Measurements from ENCODE around the gene WWC2.

The WWC2 gene

DNA sequence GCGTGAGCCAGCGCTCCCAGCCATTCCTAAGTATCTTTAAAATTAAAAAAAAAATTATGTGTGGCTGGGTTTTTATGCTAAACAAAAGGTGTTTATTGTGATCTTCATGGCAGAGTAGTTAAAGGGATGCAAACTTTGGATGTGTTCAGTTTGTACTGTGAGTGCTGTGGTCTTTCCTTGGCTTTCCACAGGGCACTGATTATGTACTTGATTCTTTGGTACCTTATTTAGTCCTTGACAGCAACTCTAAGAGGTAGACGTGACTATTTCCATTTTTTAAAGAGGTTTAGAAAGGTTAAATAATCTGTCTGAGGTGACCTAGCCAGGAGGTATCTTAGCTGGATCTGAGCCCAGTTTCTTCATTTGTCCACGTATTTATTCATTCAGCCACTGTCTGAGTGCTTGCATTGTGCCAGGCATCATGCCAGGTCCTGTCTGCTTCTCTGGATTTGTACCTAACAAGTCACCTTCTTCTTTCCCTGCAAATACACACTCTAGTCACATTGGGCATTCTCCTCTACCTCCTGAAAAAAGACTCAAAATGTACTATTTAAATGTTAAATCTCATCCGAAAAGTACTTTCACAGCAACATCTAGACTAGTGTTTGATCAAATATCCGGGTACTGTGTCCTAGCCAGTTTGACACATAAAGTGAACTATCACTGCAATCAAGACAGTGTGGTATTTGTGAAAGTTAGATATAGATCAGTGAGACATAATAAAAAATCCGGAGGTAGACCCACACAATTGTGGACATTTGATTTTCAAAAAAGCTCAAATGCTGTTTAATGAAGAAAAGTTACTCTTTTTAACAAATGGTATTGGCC, 31.5 kb downstream of the WWC2 start:
- Histone ChIP-seq H3K4me3 (ENCODE audit: low read depth, low read length) (no peak overlapping the region), H3K9ac (ENCODE audit: low read depth, low read length) (no peak overlapping the region), H3K4me1 (ENCODE audit: control insufficient read depth, insufficient read depth, low read length) (no peaks in the 10 kb centered on the region), H3K27me3 (ENCODE audit: control insufficient read depth, insufficient read depth, low read length) (no peaks in the 10 kb centered on the region), H3K36me3 (ENCODE audit: control insufficient read depth, insufficient read depth, low read length) (no peaks in the 10 kb centered on the region), H3K9me3 (ENCODE audit: control insufficient read depth, insufficient read depth, low read length) (no peaks in the 10 kb centered on the region)

DNA sequence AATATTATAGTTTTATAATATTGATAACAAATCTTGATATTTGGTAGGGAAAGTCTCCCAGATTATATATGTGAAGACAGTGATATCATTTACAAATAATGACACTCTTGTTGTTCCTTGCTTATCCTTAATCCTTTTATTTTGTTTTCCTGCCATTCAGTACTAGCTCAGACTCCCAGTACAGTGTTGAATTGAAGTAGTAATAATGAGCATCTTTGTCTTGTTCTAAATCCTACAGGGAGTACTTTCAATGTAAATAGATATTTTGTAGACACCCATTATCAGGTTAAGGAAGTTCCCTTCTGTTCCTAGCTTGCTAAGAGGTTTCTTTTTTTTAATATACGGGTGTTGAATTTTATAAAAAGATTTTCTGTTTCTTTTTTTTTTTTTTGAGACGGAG, 33.0 kb downstream of the WWC2 start:
- H3K9ac ChIP-seq (ENCODE audit: low read depth, low read length), result no peak overlapping the region
- H3K4me3 ChIP-seq (ENCODE audit: low read depth, low read length), result no peak overlapping the region
- no peaks in the 10 kb centered on the region for H3K9me3 ChIP-seq (ENCODE audit: control insufficient read depth, insufficient read depth, low read length)
- H3K36me3 ChIP-seq (ENCODE audit: control insufficient read depth, insufficient read depth, low read length), result no peaks in the 10 kb centered on the region
- no peaks in the 10 kb centered on the region for H3K27me3 ChIP-seq (ENCODE audit: control insufficient read depth, insufficient read depth, low read length)
- no peaks in the 10 kb centered on the region for H3K4me1 ChIP-seq (ENCODE audit: control insufficient read depth, insufficient read depth, low read length)

DNA sequence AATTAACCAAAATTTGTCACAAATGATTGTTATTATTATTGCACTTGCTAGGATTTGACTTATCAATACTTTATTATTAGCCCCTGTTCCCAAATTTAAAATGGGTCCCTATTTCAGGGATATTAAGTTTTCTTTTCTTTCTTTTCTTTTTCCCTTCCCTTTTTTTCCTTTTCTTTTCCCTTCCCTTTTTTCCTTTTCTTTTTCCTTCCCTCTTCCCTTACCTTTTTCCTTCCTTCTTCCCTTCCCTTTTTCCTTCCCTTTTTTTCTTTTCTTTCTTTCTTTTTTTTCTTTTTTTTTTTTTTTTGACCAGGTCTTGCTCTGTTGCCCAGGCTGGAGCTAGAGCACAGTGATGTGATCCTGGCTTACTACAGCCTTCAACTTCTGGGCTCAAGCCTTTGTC, 33.8 kb downstream of the WWC2 start:
- Histone ChIP-seq H3K4me1 (ENCODE audit: control insufficient read depth, insufficient read depth, low read length) (no peaks in the 10 kb centered on the region), H3K36me3 (ENCODE audit: control insufficient read depth, insufficient read depth, low read length) (no peaks in the 10 kb centered on the region), H3K9me3 (ENCODE audit: control insufficient read depth, insufficient read depth, low read length) (no peaks in the 10 kb centered on the region), H3K27me3 (ENCODE audit: control insufficient read depth, insufficient read depth, low read length) (no peaks in the 10 kb centered on the region), H3K9ac (ENCODE audit: low read depth, low read length) (no peak overlapping the region), H3K4me3 (ENCODE audit: low read depth, low read length) (no peak overlapping the region)

DNA sequence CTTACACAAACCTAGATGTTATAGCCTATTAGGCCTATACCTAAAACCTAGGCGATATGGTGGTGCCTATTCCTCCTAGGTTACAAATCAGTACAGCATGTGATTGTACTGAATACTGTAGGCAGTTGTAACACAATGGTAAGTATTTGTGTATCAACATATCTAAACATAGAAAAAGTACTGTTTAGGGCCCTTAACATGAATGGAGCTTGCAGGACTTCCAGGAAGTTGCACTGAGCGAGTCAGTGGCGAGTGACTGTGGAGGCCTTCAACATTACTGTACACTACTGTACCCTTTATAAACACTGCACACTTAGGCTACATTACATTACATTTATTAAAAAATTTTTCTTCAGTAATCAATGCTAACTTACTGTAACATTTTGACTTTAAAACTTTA, 37.8 kb downstream of the WWC2 start:
- no peaks in the 10 kb centered on the region for H3K27me3 ChIP-seq (ENCODE audit: control insufficient read depth, insufficient read depth, low read length)
- no peak overlapping the region for H3K4me3 ChIP-seq (ENCODE audit: low read depth, low read length)
- H3K36me3 ChIP-seq (ENCODE audit: control insufficient read depth, insufficient read depth, low read length), result no peaks in the 10 kb centered on the region
- no peaks in the 10 kb centered on the region for H3K9me3 ChIP-seq (ENCODE audit: control insufficient read depth, insufficient read depth, low read length)
- H3K9ac ChIP-seq (ENCODE audit: low read depth, low read length), result no peak overlapping the region
- peaks cover 3% of the 10 kb centered on the region for H3K4me1 ChIP-seq (ENCODE audit: control insufficient read depth, insufficient read depth, low read length)

DNA sequence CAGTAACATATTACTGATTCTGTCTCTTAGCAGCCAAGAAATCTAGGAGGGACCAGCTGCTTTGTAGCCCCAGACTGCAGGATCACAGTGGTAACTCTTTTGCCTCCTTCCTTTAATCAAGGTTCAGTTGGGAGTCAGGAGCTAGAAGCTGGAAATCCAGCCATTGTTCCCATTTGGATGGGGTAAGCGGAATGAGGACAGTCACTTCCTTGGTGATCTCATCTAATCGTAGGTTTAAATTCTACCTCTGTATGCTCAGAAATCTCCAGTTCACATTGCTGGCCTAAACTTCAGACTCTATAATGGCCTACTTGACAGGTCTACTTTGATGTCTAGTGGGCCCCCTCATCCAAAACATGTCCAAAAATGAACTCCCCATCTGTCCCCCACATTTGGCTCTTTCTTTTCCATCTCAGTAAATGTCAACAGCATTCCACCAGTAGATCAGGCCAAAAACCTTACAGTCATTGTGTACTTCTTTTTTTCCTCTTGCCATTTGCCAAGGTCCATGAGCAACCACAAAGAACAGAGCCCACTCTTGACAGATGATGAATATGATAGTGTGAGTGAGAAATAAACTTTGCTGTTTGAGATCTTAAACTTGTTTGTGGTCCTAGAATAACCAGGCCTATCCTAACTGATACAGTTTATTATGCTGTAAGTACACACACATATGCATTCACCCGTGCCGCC, 40.1 kb downstream of the WWC2 start:
- Histone ChIP-seq H3K9me3 (ENCODE audit: control insufficient read depth, insufficient read depth, low read length) (no peaks in the 10 kb centered on the region), H3K36me3 (ENCODE audit: control insufficient read depth, insufficient read depth, low read length) (no peaks in the 10 kb centered on the region), H3K4me3 (ENCODE audit: low read depth, low read length) (no peak overlapping the region), H3K9ac (ENCODE audit: low read depth, low read length) (no peak overlapping the region), H3K27me3 (ENCODE audit: control insufficient read depth, insufficient read depth, low read length) (no peaks in the 10 kb centered on the region), H3K4me1 (ENCODE audit: control insufficient read depth, insufficient read depth, low read length) (peaks cover 3% of the 10 kb centered on the region)

DNA sequence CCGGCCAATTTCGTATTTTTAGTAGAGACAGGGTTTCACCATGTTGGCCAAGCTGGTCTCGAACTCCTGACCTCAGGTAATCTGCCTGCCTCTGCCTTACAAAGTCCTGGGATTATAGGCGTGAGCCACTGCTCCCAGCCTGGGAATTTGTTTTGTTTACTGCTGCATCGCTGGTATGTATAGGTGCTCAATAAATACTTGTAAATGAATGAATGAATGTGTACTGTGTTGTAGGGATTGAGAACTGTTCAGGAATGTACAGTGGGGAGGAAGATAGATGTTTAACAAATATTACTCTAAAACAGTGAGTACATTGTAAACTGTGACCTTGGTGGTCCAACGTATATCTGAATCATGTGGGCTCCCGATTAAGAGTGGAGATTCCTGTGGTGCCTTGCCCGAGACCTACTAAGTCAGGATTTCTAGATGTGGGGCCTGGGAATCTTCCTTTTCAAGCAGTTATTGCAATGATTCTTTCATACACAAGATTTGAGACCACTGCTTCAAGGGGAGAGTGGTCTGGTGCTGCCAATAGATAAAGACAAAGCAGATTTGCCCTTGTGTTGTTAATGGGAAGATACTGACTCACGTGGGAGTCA, 41.0 kb downstream of the WWC2 start:
- Histone ChIP-seq H3K36me3 (ENCODE audit: control insufficient read depth, insufficient read depth, low read length) (no peaks in the 10 kb centered on the region), H3K9ac (ENCODE audit: low read depth, low read length) (no peak overlapping the region), H3K4me3 (ENCODE audit: low read depth, low read length) (no peak overlapping the region), H3K4me1 (ENCODE audit: control insufficient read depth, insufficient read depth, low read length) (peaks cover 3% of the 10 kb centered on the region), H3K27me3 (ENCODE audit: control insufficient read depth, insufficient read depth, low read length) (no peaks in the 10 kb centered on the region), H3K9me3 (ENCODE audit: control insufficient read depth, insufficient read depth, low read length) (no peaks in the 10 kb centered on the region)

DNA sequence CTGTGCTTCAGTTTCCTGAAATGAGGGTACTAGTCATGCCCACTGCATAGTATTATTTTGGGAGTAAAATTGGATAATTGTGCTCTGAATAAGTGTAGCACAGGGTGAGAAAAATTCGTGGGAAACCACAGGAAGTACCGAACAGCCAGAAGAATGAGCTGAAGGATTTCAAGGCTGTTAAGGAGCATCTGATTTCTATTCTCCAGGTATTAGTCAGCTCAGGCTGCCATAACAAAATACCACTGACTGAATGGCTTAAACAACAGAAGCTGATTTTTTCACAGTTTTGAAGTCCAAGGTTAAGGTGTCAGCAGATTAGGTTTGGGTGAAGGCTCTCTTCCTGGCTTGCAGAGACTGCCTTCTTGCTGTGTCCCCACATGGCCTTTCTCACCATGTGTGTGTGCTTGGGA, 41.9 kb downstream of the WWC2 start:
- Histone ChIP-seq H3K9ac (ENCODE audit: low read depth, low read length) (no peak overlapping the region), H3K36me3 (ENCODE audit: control insufficient read depth, insufficient read depth, low read length) (no peaks in the 10 kb centered on the region), H3K4me1 (ENCODE audit: control insufficient read depth, insufficient read depth, low read length) (peaks cover 3% of the 10 kb centered on the region), H3K27me3 (ENCODE audit: control insufficient read depth, insufficient read depth, low read length) (no peaks in the 10 kb centered on the region), H3K9me3 (ENCODE audit: control insufficient read depth, insufficient read depth, low read length) (no peaks in the 10 kb centered on the region), H3K4me3 (ENCODE audit: low read depth, low read length) (no peak overlapping the region)

DNA sequence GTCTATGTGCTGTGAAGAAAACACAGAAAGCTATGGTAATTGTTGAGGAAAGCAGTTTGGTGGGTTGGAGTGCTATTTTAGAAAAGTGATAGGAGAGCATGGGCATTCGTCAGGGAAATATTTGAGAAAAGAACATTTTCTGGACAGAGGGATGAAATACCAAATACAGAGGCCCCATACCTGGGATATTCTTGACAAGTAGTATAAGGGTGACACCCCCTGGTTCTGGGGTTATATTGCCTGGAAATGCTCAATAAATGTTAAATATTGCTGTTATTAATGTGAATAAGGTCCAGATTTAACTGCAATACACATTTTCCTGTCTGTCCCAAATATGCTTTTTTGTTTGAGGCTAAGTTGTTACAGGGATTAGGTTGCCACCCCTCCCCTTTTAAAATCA, 42.9 kb downstream of the WWC2 start:
- no peaks in the 10 kb centered on the region for H3K36me3 ChIP-seq (ENCODE audit: control insufficient read depth, insufficient read depth, low read length)
- H3K9ac ChIP-seq (ENCODE audit: low read depth, low read length), result no peak overlapping the region
- H3K9me3 ChIP-seq (ENCODE audit: control insufficient read depth, insufficient read depth, low read length), result no peaks in the 10 kb centered on the region
- peaks cover 3% of the 10 kb centered on the region for H3K4me1 ChIP-seq (ENCODE audit: control insufficient read depth, insufficient read depth, low read length)
- no peak overlapping the region for H3K4me3 ChIP-seq (ENCODE audit: low read depth, low read length)
- H3K27me3 ChIP-seq (ENCODE audit: control insufficient read depth, insufficient read depth, low read length), result no peaks in the 10 kb centered on the region

DNA sequence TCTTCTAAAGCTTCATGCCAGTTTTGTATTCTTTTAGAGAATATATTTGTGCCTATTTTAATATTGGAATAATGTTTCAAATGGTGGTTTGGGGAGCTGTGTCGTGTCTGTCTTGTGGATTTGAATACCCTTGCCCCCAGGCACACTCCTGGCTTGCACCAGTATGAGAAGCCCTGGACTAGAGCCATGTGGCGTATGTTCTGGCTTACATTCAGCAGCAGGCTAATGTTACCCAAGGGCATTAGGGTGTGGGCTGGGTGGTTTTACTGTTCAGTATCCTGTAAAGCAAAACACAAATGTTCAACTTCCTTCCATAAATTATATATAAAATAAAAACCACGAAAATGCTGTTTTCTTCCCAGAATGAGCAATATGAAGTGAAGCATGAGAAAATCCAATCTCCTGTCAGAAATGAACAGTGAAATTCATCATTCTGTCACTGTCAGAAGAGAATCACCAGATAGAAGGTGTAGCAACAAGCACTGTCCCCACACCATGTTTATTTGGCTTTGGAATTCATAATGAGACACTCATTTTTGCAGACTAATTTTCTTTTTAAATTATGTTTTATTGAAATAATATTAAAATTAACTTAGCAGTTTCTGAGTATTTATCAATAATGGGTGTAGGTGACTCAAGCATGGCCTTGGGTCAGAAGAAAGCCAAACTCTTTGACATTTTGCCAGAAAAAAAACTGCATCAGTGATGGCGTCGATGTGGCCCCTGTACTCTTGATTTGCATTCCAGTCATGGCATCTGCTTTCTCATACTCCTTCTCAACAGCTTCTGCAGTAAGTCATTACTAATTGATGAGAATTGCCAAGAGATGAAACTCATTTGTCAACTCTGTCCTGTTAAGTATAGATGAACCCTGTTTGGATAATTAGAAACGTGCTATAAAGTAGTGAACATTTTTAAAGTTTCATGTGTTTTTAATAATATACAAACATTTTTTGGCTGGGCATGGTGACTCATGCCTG, 43.8 kb downstream of the WWC2 start:
- peaks cover 3% of the 10 kb centered on the region for H3K4me1 ChIP-seq (ENCODE audit: control insufficient read depth, insufficient read depth, low read length)
- no peaks in the 10 kb centered on the region for H3K9me3 ChIP-seq (ENCODE audit: control insufficient read depth, insufficient read depth, low read length)
- no peak overlapping the region for H3K4me3 ChIP-seq (ENCODE audit: low read depth, low read length)
- H3K36me3 ChIP-seq (ENCODE audit: control insufficient read depth, insufficient read depth, low read length), result no peaks in the 10 kb centered on the region
- H3K27me3 ChIP-seq (ENCODE audit: control insufficient read depth, insufficient read depth, low read length), result no peaks in the 10 kb centered on the region
- no peak overlapping the region for H3K9ac ChIP-seq (ENCODE audit: low read depth, low read length)

DNA sequence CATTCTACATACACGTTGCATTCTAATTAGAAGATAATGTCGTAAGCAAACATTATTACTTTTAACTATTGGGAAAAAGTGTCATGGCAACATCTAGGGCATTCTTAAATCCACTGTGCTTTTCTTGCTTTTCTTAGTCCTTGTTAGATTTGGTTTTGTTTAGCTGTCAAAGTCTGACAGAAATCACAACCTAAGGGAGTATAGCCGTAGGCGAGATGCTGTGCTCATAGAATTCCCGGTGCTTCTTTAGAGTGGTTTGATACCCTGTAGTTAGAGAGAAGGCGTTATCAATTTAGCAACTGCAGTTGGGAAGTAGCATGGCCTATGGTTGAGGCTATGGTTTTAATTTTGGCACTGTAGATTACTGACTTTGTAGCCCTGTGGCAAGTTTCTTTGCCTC, 45.7 kb downstream of the WWC2 start:
- no peaks in the 10 kb centered on the region for H3K27me3 ChIP-seq (ENCODE audit: control insufficient read depth, insufficient read depth, low read length)
- no peak overlapping the region for H3K9ac ChIP-seq (ENCODE audit: low read depth, low read length)
- no peaks in the 10 kb centered on the region for H3K36me3 ChIP-seq (ENCODE audit: control insufficient read depth, insufficient read depth, low read length)
- no peak overlapping the region for H3K4me3 ChIP-seq (ENCODE audit: low read depth, low read length)
- no peaks in the 10 kb centered on the region for H3K9me3 ChIP-seq (ENCODE audit: control insufficient read depth, insufficient read depth, low read length)
- peaks cover 3% of the 10 kb centered on the region for H3K4me1 ChIP-seq (ENCODE audit: control insufficient read depth, insufficient read depth, low read length)

DNA sequence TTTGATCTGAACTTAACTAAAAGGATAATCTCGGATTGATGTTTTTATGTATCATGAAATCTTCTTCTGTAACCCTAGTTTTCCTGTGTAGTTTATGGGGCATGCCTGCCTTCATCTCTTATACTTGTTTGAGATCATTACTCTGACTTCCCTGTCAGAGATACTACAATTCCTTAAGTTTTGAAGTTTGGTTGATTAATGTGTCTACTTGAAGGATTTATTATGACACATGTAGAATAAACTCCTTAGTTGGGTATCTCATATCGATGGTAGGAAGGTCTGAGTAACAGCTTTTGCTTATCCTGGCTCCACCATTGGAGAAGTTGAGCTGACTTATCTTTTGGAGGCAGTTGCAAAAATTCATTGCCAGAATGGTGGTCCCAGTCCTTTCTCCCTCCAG, 46.7 kb downstream of the WWC2 start:
- Histone ChIP-seq H3K36me3 (ENCODE audit: control insufficient read depth, insufficient read depth, low read length) (no peaks in the 10 kb centered on the region), H3K9me3 (ENCODE audit: control insufficient read depth, insufficient read depth, low read length) (no peaks in the 10 kb centered on the region), H3K4me3 (ENCODE audit: low read depth, low read length) (no peak overlapping the region), H3K27me3 (ENCODE audit: control insufficient read depth, insufficient read depth, low read length) (no peaks in the 10 kb centered on the region), H3K4me1 (ENCODE audit: control insufficient read depth, insufficient read depth, low read length) (peaks cover 3% of the 10 kb centered on the region), H3K9ac (ENCODE audit: low read depth, low read length) (no peak overlapping the region)

Data from iPS-15b (cell line).